T47D (cell line): ENCODE measurements around the gene CACNB1.

ENCODE experiments used
- DNase-seq, 2 experiments: peaks; one replicate each; pipeline versions ENCODE4 v3.0.0 to v3.0.0-alpha.2; 2011 to 2012; ENCODE audit warnings: low read depth in 1 of 2, low spot score in 1 of 2
- JUND ChIP-seq: IDR thresholded peaks from 2 replicates; pipeline ENCODE4 v1.6.1; 2012; ENCODE audit warnings: low read depth
- in situ Hi-C: cut with HindIII; loops from 2 replicates; pipeline ENCODE4 v1.10.0; 2016; ENCODE audit warnings: low sequenced_read_pairs, low pct_unique_long_range_greater_than_20kb

CACNB1 gene

DNA sequence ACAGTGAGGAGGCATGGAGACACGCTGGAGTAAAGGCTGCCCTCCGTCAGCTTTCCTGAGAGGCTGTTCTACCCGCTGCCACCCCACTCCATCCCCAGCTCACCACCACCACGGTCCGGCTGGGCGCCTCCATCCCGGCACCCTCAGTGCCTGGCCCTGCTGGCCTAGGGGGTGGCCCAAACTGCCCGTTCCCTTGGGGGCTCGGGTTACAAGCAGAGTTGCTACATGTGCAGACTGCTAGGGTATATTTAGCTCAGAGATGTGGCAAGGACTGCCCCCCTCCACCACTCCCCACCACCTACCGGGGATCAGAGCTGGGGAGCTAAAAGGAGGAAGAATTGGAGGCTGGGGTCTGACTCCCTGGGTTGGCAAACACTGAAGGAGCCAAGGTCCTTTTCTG, 4.1 kb downstream of the CACNB1 start:
- in situ Hi-C loops, result no loop called here
- TF ChIP-seq JUND, result no peak
- no peak for DNase-seq

DNA sequence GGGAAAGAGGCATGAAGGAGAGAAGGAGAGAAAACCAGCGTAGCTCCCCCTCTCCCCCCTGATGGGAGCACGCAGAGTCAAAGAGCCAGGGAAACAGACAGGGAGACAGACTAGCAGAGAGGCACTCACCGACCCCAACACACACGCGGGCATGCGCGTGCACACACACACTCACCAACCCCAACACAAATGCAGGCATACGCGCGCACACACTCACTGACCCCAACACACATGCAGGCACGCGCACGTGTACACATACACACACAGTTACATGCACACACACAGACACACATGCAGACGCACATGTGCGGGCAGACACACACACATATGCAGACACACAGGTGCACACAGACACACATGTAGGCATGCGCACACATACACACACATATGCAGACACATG, 4.6 kb downstream of the CACNB1 start:
- no peak for TF ChIP-seq JUND

DNA sequence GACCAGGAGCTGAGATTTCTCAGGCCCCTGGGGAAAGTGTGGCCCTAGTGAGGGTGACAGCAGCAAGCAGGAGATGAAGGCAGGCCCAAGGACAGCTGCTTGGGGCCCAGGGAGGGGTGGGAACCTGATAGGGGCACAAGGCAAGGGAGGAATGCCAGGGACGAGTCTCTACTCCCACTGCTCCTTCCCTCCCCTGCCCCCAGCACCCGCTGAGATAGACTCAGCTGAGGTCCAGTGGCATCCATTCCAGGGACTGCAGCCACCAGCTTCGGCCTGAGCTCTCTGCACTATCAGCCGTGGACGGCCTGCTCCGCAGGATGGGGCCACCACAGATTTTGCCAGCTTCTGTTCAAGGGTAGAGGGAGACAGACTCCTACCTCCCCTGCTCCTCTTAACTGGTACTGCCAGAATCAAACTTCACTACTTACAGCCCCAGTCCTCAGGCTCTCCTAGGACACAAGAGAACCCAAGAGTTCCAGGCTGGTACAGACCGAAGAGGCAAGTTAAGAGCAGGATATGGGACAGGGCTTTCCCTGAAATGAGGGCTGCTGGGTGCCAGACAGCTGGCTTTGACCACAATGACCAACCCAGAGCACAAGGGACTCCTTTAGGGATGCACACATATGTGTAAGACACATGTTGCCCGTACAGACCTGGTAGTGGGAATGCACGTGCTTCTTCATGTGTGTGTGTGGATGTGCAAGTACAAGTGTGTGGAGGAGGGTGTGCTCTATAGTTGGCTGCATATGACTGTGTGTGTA, 5.5 kb downstream of the CACNB1 start:
- in situ Hi-C loops, result no loop called here
- TF ChIP-seq JUND, result no peak
- DNase-seq, result no peak

More for the DNA sequence above, 4.6 kb downstream of the CACNB1 start:
- in situ Hi-C loops, result no loop called here
- no peak for DNase-seq

DNA sequence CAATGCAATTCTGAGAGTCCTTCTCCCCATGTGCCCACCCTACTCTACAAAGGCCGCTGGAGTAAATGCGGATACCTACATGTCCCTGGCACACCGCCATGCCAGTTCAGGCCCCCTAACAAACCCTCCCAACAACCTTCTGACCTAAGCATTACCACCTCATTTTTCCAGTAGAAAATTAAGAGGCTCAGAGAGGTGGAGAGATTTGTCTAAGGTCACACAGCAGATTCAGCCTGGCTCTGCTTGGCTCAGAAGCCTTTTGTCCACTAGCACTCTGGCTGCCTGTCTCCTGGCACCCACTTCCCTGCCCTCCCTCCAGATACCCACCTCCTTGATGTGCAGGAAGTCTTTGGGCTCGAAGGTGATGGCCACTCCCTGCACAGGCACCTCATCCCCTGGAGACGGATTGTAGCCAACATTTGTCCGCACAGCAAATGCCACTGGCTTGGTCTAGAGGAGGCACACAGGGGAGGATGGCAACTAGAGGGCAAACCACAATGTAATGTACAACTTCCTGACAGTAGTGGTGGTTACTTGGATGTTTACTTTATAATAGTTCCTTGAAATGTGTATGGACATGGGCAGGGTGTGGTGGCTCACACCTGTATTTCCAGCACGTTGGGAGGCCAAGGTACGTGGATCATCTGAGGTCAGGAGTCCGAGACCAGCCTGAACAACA, 10.2 kb downstream of the CACNB1 start:
- no peak for DNase-seq
- in situ Hi-C loops, result no loop called here
- TF ChIP-seq JUND, result no peak

DNA sequence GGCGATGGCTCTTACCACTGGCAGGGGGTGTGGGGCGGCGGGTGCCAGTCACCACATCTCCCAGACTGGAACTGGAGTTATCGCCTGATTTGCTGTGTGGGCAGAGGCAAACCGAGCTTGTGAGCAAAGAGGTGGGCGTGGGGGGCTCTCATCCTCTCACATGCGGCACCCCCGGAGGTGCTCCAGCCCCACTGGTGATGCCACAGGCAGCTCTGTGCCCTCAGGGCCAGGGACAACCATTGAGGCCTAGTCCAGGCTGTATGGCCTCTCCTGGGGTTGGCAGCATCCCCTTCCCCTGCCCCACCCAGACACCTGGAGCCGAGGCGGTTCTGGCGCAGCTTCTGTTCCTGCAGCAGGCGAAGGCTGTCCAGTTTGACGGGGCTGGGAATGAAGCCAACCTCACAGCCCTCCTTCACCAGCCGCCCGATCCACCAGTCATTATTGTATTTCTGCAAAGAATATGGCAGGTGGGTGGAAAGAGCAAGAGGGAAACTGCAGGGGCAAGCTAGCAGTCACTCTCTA, 10.9 kb downstream of the CACNB1 start:
- DNase-seq, result no peak
- in situ Hi-C loops, result no loop called here
- no peak for TF ChIP-seq JUND

DNA sequence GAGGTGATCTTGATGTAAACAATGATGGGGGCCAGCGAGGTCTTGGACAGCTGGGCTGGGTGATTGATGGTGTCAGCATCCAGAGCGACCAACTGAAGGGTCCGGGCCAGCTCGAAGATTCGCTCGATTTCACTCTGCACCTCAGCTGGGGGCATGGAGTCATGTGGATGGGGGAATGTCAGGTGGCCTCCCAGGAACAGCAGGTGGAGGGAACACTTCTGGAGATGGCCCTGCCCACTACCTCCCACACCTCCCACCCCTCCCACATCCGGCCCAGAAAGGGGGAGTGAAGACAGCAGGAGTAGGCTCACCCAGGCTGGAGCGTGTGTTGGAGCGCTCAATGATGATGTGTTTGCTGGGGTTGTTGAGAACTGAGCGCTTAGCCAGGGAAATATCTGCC, 13.7 kb downstream of the CACNB1 start:
- TF ChIP-seq JUND, result no peak
- in situ Hi-C loops, result no loop called here
- DNase-seq, result no peak

DNA sequence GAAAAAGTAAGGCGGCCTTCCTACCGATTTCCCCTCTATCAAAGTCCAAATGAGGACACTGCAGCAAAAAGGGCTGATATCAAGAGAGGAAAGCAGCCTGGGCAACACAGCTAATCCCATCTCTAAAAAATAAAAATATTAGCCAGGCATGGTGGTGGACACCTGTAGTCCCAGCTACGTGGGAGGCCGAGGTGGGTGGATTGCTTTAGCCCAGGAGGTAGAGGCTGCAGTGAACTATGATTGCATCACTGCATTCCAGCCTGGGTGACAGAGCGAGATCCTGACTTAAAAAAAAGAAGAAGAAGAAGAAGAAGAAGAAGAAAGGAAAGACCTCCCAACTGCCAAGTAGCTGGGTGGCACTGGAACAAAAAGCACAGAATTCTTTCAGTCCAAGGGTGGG, 14.4 kb downstream of the CACNB1 start:
- no peak for TF ChIP-seq JUND
- in situ Hi-C loops, result no loop called here
- DNase-seq, result no peak

DNA sequence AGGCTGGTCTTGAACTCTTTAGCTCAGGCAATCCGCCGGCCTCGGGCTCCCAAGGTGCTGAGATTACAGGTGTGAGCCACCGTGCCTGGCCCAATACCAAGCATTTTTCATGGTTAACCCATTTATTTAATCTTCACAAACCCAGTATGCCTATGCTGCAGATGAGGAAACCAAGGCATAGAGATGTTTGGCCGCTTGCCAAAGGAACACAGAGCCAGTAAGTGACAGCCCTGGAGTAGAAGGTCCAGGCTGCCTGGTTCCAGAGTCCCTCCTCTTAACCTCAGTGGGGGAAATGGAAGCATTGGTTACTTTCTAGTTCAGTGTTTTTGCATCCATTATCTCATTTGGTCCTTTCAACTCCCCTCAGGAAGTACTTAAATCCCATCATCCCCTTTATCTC, 16.2 kb downstream of the CACNB1 start:
- no peak for DNase-seq
- TF ChIP-seq JUND, result no peak
- in situ Hi-C loops, result no loop called here

DNA sequence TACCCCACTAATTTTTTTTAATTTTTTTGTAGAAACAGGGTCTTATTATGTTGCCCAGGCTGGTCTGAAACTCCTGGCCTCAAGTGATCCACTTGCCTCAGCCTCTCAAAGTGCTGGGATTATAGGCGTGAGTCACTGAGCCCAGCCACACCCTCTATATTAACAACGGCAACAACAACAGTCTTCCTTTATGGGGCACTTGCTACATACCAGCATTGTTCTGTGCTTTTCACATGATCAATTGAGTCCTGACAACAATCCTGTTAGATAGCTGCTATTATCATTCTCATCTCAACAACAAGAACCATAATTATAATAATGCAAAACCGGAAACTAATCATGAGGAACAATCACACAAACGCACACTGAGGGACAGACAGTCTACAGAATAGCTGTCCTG, 18.9 kb downstream of the CACNB1 start:
- no peak for TF ChIP-seq JUND
- DNase-seq, result no peak
- in situ Hi-C loops, result no loop called here

DNA sequence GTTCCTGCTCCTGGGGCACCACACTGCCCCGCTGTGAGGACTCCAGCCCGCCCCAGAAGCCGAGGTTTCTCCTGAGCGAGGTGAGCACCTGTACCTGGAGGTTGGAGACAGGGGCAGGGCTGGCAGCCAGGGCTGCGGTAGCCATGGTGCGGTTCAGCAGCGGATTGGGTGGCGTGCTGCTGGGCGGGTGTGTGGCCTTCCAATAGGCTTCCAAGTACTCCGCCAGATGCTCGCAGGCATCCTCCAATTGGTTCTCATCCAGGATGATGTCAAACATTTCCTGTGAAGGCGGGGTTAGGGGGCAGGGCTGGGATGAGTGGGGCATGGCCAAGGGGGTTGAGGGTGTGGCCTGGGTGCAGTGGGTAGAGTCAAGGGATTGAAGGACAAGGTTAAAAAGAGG, 20.2 kb downstream of the CACNB1 start:
- TF ChIP-seq JUND, result no peak
- in situ Hi-C loops, result no loop called here
- DNase-seq, result peak in 1 of 2 experiments; percentile 94

DNA sequence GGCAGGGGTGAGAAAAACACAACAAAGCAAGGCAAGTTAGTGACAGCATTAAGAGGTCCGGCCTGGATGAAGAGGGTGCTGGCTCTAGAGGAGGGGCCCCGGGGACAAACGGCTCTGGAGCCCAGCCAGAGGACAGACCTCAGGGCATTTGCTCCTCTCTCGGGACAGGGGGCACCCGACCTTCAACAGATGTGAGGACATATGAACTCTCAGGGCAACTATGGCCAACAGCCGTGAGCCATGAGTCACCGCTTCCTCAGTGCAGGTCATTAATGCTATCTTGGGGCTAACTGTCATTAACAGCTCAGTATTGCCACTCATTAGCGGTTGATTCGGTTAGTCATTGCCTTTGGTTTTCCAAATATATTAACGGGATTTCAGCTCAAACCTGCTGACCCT, 21.8 kb downstream of the CACNB1 start:
- in situ Hi-C loops, result no loop called here
- TF ChIP-seq JUND, result no peak
- DNase-seq, result no peak

DNA sequence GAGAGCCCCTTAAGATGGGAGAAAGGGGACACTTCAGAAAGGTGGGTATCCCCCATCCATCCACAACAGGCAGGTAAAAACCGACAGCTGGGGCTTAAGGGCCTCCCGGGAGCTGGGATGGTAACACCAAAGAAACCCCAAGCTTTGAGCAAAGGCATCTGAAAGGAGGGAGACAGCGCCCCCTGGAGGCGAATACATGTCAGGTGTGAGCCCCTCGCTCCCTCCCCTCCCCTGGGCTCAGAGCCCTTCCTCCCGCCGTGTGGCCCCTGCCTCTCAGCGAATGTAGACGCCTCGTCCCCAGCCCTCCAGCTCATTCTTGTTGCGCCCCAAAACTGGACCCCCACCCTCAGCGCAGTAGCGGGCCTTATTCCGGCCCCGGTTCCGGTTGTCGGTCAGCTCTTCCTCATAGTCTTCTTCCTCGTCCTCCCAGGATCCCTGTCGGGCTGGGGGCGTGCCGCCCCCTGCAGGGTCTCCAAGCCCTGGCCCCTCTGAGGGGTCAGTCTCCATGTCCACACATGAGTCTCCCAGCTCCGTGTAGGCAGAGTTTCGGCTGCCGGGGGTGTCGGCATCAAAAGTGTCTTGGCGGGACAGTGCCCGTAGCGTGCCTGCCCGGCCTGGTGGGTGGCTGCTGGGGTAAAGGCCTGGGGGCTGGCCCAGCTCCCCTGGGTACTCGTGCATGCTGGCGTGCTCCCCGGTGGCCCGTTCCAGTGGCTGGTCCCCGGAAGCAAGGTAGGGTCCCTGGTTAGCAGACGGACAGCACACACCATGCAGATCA, 22.4 kb downstream of the CACNB1 start:
- in situ Hi-C loops, result no loop called here

More for the DNA sequence above, 22.4 kb downstream of the CACNB1 start:
- no peak for TF ChIP-seq JUND
- peak; percentile 82 to 84 for DNase-seq
